ENCODE measurements around the gene COX17.

Gene COX17

GRCh38 chr3:119620899-119621298, 56.3 kb downstream of the COX17 start:
- DNase-seq (ENCODE audit: low spot score): no peak

Measured in CD4-positive, alpha-beta T cell treated with Interleukin-2 at 100 ng/mL for 4 hours (primary cell).